Embryonic facial prominence (tissue), 1 donor: ENCODE results near the gene HYOU1.
"Not testable (repeated sequence)": the region's sequence is repeated elsewhere in the genome, so short reads cannot be mapped to it uniquely, and the experiment has no call there.

ENCODE experiments used
- DNase-seq: peaks from one replicate; pipeline ENCODE4 v3.0.0-alpha.2; 2016; ENCODE audit errors: extremely low spot score

Gene HYOU1

DNA sequence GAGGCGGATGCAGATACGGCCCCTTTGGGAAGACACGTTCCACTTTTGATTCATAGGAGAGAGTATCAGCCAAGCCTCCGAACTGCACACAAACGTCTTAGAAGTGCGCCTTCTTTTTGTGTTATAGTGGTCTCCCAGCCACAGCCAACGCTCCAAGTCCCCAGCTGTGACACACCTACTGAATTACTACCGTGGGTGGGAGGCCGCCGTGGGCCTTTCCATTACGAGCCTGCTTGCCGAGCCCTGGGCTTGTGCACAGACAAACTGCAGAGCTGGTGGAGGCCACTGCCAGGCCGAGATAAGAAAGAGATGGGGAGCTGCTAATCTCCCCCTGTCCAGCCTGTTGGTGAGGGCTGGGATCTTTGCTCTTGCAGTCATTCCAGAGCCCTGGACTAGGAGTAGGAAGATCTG is 28.4 kb upstream of the HYOU1 start:
- no peak for DNase-seq

DNA sequence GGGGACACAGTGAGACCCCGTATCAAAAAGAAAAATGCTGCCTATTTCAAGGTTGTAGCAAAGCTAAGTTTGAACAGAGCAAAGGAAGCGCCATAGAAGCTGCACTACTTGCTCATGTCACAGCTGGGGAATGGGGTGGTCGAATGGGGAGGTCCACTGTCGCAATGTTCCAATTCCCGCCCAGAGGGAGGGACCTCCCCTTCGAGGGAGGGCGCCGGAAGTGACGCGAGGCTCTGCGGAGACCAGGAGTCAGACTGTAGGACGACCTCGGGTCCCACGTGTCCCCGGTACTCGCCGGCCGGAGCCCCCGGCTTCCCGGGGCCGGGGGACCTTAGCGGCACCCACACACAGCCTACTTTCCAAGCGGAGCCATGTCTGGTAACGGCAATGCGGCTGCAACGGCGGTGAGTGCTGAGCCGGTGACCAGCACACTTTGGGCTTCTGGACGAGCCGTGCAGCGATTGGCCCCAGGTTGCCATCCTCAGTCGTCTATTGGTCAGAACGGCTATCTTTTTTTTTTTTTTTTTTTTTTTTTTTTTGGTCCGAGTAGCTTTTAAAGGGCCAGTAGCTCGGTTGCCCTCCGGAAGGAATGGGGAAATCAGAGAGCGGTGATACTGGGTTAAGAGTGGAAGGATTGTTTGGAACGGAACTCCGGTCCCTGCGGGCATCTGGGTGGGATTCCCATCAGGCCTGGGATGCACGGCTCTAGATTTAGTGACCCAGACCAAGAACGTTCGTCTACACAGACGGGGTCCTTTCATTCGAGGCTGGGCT is 27.8 kb upstream of the HYOU1 start, which contains the start of gene HMBS:
HMBS (plus strand) TSS at position 219 of the 774 bp plus-strand sequence; CDS start at position 372, 153 bp downstream.
- peak; percentile 82 for DNase-seq

DNA sequence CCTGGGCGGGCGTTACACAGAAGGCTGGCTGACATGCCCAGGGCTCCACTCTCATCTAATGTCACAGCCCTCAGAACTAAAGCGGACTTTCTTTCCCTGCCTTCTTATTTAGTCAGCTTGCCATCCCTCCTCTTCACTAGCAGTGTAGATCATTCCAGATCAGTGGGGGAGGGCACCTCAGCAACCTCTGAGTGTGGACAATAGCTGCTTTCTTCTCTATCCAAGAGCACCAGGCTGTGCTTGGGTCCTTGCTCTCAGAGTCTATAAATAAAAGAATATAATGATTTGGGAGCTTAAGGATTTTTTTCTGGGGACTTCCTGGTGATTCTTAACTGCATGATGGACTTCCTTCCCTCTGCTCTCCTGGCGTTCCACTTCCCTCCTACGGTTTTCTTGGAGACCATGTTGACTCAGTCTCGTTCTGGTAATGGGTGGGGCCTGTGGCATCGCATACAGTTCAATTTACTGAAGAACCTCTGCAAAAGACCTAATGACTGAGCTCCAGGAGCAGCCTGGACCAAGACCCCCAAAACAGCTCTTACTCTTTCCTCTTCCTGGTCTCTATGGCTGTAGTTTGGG is 24.8 kb upstream of the HYOU1 start:
- no peak for DNase-seq

DNA sequence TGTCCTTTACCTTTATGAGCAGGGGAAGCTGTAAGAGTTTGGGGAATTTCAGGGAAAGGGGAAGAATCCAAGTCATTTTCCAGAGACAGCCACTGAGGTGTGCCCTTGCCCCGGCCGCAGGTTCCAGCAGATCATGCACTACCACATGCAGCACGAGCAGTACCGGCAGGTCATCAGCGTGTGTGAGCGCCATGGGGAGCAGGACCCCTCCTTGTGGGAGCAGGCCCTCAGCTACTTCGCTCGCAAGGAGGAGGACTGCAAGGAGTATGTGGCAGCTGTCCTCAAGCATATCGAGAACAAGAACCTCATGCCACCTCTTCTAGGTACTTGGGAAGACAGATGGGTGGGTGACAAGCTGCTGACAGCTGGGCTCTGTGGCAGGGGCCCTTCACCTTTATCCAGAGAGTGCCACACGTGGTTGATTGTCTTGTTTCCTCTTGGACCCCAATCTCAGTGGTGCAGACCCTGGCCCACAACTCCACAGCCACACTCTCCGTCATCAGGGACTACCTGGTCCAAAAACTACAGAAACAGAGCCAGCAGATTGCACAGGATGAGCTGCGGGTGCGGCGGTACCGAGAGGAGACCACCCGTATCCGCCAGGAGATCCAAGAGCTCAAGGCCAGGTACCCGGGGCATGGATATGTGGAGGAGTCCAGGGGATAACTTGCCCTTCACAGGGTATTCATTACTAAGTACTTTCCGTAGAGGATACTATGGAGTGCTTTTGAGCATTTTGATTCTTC is 21.8 kb upstream of the HYOU1 start:
- DNase-seq: no peak

DNA sequence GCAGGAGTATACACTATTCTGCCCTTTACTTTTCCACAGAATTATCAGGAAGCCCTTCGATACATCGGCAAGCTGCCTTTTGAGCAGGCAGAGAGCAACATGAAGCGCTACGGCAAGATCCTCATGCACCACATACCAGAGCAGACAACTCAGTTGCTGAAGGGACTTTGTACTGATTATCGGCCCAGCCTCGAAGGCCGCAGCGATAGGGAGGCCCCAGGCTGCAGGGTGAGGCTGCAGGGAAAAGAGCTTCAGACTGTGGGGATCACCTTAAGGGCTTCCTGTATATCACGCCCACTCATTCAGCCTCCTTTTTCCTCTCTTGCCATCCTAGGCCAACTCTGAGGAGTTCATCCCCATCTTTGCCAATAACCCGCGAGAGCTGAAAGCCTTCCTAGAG is 20.8 kb upstream of the HYOU1 start:
- DNase-seq: no peak

DNA sequence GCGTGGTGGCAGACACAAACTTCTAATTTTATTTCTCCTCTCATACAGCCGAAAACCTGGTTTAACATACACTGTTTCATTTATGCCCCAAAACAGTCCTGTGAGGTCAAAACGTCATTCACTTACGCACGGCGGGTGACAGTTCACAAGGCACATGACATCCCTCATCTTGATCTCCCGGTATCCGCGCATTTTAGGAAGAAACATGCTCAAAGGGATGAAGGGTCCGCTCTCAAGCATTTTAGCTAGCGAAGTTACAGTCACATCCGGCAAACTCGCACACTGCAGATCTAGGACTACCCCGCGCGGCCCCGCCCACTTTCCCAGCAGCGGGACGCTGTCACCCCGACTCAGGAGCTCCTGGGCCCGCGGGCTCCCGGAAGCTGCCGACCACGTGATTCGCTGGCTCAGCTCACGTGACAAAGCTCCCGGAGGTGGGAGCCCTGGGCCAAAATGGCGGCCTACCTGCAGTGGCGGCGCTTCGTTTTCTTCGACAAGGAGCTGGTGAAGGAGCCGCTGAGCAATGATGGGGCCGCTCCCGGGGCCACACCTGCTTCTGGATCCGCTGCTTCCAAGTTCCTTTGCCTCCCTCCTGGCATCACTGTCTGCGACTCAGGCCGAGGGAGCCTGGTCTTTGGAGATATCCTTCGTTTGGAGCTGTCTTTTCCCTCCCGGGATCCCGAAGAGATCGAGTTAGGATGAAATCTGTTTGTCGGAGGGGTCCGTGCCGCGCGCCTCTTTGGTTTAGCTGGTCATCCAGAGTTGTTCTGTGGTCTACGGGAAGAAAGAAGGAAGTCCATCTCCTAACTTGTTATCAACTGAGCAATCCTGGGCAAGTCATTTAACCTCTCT is 10.6 kb upstream of the HYOU1 start, which contains the start of gene VPS11:
VPS11 (plus strand) TSS at position 448 of the 852 bp plus-strand sequence; CDS start at position 454, 6 bp downstream.
- DNase-seq: peak; percentile 94

DNA sequence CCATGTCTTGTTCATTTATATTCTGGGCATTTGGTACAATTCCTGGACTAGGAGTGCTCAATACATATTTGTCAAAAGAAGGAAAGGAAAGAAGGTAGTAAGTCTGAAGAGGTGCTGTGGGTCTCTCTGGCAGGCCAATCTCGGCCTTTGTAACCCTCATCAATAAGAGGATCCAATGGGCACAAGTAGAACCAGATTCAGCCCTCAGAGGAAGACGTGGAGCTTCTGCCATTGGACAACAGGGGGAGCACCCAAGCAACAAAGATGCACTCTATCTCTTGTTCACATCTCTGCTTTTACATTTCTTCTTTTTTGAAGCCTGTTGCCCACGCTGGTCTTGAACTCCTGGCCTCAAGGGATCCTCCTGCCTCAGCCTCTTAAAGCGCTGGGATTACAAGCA is 8.4 kb upstream of the HYOU1 start:
- no peak for DNase-seq

DNA sequence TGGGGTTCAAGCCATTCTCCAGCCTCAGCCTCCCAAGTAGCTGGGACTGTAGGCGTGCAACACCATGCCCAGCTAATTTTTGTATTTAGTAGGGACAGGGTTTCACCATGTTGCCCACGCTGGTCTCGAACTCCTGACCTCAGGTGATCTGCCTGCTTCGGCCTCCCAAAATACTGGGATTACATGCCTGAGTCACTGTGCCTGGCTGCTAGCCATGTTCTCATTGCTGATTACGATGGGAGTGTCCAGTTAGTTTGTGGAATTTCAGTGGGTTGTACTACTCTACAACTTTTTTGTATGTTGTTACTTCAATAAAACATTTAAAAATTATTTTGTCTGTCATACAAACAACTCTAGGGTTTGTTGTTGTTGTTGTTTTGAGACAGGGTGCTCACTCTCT is 5.8 kb upstream of the HYOU1 start:
- no peak for DNase-seq

DNA sequence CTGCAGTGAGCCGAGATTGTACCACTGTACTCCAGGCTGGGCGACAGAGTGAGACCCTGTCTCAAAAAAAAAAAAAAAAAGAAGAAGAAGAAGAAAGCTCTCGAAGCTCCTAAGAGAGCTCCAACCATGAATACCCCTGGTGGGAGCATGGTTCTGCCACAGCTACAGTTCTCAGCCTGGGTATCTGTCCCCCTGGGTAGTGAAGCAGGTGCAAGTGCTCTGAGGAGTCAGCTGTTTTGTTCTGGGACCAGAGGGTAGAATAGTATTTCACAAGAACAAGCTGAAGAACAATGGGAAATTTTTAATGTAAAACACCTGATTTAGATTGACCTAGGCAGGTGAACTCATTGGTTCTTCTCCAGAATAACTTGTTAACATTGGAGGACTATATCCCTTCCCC is 4.3 kb upstream of the HYOU1 start:
- no peak for DNase-seq

DNA sequence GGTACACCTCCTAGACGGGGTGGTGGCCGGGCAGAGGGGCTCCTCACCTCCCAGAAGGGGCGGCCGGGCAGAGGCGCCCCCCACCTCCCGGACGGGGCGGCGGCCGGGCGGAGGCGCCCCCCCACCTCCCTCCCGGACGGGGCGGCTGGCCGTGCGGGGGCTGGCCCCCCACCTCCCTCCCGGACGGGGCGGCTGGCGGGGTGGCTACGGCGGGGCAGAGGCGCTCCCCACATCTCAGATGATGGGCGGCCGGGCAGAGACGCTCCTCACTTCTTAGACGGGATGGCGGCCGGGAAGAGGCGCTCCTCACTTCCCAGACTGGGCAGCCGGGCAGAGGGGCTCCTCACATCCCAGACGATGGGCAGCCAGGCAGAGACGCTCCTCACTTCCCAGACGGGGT is 2.1 kb upstream of the HYOU1 start:
- not testable (repeated sequence) for DNase-seq

DNA sequence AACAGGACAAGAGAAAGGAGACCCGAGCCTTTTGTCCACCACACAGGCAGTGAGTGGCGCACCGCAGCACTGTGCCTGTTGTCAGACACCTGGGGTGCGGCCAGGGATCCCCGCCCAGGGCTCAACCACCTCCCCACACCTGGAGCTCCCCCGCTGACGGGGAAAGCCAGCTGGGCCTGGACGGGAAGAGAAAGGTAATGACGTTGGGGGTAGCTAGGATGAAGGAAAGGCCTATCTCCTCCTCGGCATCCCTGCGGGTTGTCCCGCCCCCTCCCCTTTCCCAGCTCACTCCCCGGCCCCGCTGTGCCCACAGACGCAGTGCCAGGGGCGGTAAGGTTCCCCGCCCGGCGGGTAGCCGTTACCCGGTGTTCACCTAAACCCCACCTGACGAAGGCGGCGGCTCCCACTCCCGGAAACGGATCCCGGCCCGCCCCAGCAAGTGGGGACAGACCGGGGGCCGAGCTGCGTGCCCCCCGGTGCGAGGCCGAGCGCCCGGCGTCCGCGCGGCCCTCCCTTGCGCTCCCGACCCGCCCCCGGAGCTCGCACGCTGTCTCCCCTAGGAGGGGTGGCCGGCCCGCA is 495 bp downstream of the HYOU1 start:
- DNase-seq: no peak

DNA sequence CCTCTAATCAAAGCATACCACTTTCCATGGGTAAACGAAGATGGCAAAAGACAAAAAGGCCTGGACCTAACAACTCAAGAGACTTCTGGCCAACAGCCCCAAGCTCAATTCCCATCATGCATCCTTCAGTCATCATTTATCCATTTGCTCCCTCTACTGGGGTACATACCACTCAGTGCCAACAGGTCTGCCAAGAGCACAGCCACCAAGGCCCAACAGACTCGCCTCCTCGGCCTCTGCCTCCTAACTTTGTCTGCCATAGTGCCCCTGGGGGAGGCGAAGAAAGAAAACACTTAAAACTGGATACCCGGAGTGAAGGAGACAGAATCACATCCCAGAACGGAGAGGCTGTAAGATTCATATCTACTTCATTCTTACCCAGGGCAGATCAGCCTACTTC is 1.1 kb downstream of the HYOU1 start:
- DNase-seq: no peak

DNA sequence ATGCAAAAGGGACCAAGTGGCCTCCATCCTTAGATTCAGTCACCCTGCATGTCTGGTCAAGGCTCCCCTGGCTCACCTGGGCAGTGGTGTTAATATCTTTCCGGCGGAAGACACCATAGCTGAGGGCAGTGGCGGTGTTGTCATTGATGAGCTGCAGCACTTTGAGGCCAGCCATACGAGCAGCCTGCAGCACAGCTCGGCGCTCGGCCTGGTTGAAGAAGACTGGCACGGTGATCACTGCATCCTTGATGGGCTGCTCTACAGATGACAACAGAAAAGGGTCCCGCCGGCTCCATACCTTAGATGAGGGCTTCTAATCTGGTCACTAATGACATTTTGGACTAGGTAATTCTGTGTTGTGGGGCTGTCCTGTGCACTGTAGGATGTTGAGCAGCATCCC is 2.6 kb downstream of the HYOU1 start:
- no peak for DNase-seq

DNA sequence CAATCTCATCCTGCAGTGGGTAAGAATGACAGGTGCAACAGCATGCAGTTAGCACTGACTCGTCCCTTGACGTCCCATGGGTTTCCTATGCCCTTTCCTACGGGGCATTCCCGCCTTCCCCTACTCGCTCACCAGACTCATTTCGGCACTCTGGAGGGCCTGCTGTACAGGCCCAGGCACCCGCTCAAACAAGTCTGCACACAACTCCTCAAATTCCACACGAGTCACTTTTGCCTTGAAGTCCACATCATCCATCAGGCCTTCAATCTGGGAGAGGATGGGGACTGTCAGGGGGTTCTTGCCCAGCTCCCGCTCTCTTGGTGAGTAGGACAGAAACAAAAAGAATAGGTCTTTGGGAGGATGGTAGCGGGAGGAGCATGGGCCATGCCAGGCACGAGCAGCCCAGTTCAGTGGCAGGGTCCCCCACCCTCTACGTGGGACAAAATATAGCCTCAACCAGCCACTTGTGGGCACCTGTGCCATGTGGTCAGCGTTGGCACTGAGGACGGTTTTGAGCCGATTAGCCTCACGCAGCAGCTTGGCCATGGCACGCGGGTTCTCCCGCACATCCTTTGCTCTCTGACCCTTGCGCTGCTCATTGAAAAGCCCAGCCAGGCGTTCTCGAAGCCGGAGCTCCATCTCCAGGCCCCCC is 4.7 kb downstream of the HYOU1 start:
- no peak for DNase-seq

DNA sequence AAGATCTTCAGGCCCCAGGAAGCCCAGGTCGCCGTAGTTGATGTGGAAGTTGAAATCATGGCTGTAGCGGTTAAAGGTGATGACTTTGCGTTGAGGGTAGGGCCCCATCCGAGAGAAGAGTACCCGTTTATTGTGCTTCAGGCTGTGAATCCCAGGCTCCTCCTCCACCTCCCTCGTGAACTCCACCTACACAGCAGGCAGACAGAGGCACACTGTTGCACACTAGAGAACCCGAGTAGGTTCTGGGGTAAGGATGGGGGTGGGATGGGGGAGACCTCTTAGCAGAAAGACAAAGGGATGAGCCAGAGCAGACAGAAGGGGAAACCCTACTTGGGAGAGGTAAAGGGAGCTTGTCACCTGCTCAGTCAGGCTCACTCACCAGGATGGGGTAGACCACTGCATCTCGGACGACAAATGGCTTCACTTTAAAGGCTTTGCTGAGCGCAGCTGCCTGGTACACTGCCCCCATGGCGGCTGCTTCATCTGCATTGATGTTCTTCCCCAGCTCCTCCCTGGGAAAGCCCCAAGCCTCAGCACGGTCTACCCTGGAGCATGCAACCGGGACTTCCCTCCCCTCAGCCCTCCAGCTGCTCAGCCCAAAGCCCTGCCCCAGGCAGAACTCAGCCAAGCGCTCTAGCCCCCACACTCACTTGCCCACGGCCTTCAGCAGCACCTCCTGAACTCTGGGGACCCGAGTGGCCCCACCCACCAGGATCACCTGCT is 5.4 kb downstream of the HYOU1 start:
- DNase-seq: no peak

DNA sequence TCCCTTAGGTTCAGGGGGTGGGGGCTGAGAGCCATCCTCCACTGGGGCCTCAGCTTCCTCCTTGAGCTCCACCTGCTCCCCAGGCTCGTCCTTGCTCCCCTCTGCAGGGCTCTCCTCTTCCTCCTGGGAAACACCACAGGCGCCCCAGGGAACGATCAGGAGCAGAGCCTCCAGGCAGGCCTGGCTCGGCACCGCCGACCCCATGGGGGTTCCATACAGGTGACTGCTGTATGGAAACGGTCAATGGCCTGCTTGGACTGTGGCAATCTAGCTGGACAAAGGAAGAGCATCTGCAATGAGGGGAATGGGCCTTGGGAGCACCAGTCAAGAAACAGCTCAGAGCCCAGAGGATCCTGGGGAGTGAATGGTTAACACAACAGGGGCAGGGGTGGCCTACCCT is 7.9 kb downstream of the HYOU1 start:
- no peak for DNase-seq

DNA sequence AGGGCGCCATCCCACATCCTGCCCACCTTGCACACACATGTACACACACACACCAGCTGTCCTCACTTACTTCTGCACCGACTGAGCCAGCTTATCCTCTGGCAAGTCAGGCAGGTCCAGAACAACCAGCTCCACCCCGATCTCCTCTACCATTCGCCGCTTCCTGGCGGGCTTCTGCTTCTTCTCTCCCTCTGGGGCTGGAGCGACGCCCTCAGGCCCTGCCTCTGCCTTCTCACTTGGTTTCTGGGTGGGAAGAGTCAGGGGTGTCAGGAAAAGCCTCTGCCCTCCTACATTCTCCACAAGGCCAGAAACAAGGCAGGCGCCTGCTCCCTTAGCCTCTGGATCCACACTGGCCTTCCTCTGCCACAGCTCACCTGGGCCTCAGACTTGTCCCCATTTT is 8.4 kb downstream of the HYOU1 start:
- DNase-seq: no peak

DNA sequence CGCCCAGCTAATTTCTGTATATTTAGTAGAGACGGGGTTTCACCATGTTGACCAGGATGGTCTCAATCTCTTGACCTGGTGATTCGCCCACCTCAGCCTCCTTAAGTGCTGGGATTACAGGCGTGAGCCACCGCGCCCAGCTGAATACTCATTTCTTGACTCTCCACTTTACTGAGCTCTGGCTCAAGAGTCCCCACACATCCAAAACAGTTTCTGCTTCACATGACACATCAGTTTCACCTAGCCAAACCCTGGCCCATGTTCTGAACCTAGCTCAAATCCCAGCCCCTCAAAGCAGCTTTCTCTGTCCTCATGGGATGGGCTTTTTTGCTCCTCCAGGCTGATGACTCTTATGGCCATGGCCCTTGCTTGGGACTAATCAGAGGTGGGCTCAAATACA is 9.8 kb downstream of the HYOU1 start:
- no peak for DNase-seq

DNA sequence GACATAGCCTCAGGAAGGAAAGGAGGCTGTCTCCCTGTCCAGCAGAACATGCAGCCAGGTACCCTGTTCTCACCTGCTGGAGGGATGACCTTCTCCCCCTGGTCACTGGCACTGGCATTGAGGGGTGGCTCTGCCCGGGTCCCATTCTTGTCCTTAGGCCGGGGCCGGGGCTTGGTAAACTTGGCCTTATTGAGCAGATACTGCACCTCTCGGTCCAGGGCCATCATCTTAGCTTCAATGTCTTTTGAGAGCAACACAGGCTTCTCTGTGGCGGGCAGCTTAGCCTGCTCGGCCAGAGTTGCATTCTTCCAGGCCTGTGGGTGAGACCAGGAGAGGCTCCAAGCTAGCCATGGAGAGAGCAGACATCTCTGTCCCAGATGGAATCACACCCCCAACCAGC is 10.5 kb downstream of the HYOU1 start:
- no peak for DNase-seq

DNA sequence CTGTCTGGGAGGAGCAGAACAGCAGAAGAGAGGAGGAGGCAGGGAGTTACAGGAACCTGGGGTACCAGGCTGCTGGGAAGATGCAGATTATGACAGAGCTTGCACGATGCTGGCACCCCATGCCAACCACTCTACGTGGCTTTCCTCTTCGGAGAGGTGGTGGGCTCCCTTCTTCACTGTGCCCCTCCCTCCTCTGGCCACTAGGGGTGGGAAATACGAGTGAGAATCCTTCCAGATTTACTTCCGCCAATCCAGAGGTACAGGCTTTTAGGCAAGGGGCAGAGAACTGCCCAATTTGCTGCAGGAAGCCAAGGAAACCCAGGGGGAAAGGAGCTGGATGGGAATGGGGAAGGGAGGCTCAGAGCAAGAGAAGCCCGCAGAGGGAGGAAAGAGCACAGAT is 12.3 kb downstream of the HYOU1 start:
- DNase-seq: no peak
